NCI-H526 treated with DMSO at 0.1 percent for 48 hours (cell line): ENCODE measurements around the gene ACADS.
A peak's percentile ranks its signal among the peaks of the same experiment; 100 is the strongest.

ENCODE experiments used
- DNase-seq: peaks from one replicate; lab custom pipeline; 2025; lab: John Stamatoyannopoulos, UW

Gene ACADS

DNA sequence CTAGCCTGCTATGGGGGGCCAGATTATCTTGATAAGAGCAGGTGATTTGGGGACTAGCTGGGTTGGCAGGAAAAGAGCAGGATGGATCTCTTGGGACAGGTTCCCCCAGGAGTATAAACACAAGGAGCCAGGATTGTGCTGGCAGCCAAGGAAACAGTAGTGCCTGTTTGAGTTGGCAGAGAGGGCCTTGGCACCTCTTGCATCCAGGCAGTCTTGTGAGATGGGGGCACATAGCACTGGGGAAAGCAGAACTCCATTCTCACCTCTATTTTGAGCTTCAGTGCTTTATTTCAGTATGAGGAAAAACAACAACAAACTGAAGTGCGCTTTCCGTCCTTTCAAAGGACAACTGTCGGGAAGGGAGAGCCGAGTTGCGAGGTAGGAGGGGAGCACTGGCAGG, 24.7 kb upstream of the ACADS start:
- DNase-seq: no peak

- DNase-seq: no peak
Observed at GRCh38 chr12:120702637-120703036, 23.0 kb upstream of the ACADS start.

DNA sequence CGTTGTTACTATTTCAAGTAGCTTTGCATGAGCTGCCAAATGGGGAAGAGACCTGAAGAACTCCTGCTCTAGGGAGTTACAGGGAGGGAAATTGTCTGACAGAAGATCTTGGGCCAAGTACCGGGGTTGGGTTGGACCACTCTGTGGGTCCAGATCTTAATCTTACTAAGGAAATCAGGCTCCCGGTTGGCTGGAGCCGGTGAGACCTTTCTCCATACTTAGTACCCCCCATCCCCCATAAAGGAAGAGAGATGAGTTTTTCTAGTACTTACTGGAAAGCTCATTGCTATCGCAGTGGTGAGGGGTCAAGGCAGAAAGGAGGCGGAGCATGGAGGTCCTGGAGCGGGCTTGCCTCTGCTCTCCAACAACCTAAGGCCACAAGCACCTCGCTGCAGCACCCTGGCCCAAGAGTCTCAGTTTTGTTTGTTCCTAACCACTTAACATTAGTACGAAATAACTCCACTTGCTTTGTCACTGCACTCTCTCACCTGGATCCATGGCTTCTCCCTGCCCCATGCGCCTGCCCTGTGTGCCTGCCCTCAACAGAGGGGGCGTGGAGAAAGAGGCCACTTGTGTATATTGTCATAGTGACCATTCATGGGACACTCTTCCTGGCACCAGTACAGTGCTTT, 22.2 kb upstream of the ACADS start:
- no peak for DNase-seq

GRCh38 chr12:120705618-120706017, 20.0 kb upstream of the ACADS start:
- no peak for DNase-seq

DNA sequence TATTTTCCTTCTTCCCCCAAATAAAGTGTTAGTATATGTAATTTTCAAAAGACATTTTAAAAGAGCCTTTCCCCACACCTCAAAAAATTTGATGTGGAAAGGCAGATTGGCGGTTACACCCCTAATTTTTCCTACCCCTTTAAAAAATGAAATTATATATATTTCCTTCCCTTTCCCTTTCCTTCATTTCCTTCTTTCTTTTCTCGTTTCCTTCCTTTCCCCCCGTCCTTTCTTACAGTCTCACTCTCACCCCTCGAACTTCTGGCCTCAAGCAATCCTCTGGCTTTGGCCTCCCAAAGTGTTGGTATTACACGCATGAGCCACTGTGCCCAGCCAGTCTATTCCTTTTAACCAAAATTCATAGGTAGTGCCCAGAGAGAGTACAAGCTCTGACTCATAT, 19.6 kb upstream of the ACADS start:
- no peak for DNase-seq

- DNase-seq: no peak
Observed at GRCh38 chr12:120708651-120709050, 17.0 kb upstream of the ACADS start.

DNA sequence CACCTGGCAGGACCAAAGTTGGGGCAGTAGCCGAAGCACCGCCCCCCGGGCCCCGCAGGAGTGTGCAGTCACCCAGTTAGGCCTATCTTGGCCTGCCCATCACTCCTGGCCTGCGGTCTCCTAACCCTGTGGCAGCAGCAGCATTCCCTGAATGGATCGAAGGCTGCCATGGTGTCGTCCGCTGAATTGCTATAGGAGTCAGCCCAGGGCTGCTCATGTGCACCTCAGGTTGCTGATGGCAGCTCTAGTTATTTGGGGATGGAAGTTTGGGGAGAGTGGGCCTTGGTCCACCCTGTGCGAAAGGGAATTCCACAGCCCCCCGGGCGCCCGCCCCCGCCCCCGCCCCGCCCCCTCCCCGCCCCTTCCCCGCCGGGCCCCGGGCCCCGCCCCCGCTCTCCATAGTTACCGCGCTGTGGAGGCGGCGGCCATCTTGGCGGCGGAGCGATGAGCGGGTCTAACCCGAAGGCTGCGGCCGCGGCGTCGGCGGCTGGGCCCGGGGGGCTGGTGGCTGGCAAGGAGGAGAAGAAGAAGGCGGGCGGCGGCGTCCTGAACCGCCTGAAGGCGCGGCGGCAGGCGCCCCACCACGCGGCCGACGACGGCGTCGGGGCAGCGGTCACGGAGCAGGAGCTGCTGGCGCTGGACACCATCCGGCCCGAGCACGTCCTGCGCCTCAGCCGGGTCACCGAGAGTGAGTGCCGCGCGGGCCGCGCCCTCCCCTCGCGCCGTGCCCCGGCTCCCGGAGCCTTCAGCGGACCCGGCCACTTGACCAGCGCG, 15.4 kb upstream of the ACADS start, which contains the start of gene UNC119B:
UNC119B (plus strand) TSS at position 428 of the 774 bp plus-strand sequence; CDS start at position 445, 17 bp downstream.
- DNase-seq: peak; percentile 59

GRCh38 chr12:120710805-120711296, 14.8 kb upstream of the ACADS start:
- no peak for DNase-seq

DNA sequence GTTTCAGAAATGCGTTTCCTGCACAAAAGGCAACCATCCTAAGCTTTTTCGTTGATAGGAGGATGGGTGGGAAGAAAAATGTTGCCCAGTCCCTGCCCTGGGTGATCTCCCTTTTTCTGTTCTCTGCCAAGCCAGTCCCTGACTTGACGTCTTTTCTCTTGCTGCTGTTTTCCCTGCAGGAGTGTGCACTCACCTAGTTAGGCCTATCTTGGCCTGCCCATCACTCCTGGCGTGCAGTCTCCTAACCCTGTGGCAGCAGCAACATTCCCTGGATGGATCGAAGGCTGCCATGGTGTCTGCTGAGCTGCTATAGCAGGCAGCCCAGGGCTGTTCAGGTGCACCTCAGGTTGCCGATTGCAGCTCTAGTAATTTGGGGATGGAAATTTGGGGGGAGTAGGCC, 14.2 kb upstream of the ACADS start:
- peak; percentile 19 for DNase-seq

DNA sequence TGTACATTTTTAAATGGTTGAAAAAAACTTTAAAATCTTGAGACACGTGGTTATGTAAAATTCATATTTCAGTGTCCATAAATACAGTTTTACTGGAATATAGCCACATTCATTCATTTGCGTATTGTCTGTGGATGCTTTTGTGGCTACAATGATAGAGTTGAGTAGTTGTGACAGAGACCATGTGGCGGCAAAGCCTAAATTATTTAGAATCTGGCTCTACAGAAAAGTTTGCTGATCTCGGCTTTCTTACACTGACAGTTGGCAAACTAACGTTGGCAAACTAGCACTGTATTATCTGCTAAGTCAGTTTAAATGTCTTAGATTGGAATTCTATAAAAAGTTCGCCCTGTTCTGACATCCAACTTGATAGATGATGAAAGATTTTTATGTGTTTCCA, 13.0 kb upstream of the ACADS start:
- DNase-seq: no peak

DNA sequence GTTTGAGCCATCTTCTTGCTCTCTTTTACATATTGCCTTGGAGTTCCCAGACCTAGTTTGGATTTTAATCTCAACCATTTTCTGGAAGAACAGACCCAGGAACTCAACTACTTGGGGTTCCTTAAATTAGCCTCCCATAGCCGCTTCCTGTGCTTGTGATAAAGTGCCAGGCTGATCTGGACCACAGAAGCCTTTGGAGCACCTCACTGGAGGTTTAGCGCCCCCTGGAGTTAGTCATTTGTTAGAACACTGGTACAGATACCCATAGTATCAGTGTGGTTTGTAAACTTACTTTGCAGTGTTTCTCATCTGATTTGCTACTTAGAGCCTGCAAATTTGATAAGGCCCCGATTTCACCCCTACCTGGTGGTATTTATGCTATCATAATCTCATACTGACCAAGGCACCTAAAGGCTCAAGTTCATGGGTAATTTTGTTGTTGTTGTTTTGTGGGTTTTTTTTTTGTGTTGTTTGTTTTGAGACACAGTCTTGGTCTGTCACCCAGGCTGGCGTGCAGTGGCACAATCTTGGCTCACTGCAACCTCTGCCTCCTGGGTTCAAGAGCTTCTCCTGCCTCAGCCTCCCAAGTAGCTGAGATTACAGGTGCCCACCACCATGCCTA, 11.7 kb upstream of the ACADS start:
- DNase-seq: peak; percentile 60

DNA sequence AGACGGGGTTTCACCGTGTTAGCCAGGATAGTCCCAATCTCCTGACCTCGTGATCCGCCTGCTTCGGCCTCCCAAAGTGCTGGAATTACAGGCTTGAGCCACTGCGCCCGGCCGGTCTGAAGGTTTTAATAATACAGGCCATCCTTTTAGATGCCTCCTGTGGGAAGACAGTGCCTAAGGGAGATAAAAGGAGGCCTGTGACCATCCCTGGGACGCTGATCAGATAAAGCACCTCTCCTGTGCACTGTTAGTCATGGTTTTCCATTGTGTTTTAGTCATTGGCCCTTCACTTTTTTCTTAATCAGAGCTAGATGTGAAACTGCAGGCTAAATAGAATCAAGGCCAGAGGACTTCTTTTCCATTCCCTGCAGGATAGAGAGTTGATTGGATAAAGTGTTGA, 7.6 kb upstream of the ACADS start:
- DNase-seq: no peak

- no peak for DNase-seq
Observed at GRCh38 chr12:120719072-120719471, 6.6 kb upstream of the ACADS start.

GRCh38 chr12:120719496-120720233, 6.0 kb upstream of the ACADS start:
- no peak for DNase-seq

- DNase-seq: no peak
Observed at GRCh38 chr12:120720234-120720986, 5.2 kb upstream of the ACADS start.

DNA sequence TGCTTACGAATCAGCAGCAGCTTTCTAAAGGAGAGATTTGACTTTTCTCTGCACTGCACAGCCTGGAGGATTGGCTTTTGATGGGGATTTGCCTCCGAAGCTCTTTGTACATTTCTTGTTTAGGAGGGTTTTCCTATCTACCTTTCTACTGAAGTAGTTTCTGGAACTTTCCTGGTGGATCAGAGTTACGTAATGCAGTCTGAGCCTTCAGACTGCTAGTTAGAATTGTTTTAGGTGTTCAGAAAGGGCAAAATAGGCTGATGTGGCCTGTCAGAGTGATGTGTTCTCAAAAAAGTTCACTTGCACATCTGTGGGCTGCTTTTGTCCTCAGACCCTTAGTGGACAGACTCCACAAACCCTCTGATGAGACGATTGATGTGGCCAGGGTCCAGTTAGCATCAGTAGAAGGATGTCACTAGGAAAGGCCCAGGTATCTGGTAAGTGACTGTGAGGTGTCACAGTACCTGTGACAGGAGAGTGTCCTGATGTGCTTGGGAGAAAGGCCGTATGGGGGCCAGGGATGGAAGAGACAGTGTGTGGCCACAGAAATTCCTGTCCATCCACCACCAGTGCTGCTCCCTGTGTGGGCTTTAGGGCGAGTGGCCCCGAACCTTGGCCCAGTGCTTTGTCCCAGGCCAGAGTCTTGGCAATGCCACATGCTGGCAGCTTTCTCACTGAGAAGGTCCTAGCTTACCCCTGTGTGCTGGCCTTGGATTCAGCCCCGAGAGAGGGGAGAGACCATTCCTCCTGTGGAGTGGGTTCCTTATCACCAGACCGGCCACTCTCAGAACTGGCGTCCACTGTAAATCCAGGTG, 4.4 kb upstream of the ACADS start:
- DNase-seq: no peak

DNA sequence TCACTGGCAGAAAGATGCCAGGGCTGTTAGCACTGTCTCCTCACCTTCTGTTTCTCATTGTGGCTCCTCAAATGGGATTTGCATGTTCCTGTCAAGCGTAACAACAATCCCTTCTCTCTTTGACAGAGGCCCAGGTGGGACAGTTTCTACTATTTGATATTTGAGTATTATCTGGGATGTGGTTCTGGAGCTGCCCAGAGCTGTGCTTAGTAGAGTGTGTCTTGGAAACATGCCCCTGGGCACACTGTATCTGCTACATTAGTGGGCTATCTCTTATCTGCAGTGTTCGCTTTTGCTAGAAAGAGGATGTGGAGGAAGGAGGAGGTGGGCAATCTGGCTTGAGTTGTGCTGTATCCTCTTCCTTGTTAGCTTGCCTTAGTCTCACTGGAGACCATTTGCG, 3.8 kb upstream of the ACADS start:
- peak; percentile 99 for DNase-seq

DNA sequence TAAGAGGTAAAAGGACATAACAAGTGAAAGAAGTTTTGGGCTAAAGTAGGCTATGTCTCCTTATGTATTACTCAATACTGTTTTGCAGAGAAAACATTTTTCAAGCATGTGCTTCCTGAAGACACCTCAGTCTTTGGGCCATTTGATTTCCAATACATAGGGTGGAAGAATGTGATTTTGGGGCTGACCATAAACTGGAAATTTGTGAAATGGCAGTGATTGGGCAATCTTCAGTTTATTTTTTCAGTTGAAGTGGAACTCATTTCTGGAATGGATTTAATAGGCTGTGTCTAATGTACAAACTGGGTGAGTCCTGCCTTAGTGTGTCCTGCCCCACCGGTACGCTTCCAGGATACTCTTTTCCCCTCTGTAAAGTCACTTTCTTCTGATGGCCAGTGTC, 2.8 kb upstream of the ACADS start:
- DNase-seq: no peak

DNA sequence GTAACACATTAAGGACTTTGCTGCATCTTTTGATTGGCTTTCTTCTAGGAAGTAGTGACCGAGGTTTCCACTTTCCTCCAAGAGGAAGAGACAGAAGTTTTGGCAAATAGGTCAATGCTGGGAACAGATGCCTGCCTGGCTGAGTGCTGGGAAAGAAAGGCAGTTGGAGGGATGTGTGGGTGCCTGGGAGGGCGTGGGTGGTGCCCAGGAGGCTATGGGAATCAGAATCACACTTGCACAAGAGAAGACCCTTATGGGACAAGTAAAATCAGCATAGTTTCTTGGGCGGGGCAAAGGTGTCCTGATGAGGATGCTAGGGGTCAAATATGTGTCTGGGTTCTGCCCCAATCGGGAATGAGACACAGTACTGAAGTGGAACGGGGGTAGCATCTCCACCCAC, 906 bp upstream of the ACADS start:
- no peak for DNase-seq

DNA sequence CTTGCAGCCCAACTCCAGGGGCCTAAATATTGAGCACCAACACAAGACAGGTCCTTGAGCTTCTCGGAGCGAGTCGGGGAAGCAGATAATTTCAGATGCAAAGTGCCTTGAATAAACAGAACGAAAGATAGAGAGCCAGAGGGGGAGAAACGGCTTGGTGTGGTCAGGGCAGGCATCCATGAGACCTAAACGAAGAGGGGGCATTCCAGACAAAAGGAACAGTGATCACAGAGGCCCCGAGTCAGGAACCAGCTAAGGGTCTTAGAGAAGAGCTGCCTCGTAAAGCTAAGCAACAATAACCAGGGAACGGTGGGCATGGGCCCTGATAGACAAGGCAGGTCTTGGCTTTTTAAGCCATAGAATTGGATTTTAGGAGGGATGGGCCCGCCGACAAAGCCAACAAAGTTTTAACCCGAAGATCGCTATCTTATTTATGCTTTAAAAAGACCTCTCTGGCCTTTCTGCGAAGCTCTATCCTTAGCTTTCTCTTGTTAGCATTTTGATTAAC, 421 bp upstream of the ACADS start:
- peak; percentile 51 for DNase-seq

DNA sequence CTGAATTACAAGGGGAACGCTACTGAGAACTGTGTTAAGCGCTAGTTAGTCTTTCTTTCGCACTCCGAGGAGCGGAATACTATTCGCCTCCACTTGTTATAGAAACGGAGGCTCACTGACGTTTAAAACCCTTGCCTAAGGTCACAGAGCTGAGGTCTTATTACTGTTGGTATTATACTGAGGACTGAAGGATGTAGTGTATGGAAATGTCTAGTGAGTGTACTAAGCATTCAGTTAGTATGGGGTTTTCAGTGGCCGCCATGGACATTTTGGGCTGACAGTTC, 826 bp downstream of the ACADS start:
- no peak for DNase-seq
